ENCODE results near the gene KCNF1. TPM values are rescaled to one million over a fixed set of nuclear protein-coding genes. Genes with fewer than 3 reads are reported as not detected.
A peak's percentile ranks its signal among the peaks of the same experiment; 100 is the strongest.

The KCNF1 gene
- total RNA-seq, 1 experiment from 2014 or later = 0.29 TPM

- DNase-seq = no peak
- Mint-ChIP-seq H3K4me3 (ENCODE audit: unreplicated experiment) (no peak overlapping the region), H3K36me3 (ENCODE audit: insufficient read depth, unreplicated experiment) (no peaks in the 10 kb centered on the region), H3K27ac (ENCODE audit: unreplicated experiment) (no peak overlapping the region), H3K9me3 (ENCODE audit: unreplicated experiment) (no peaks in the 10 kb centered on the region), H3K27me3 (ENCODE audit: insufficient read depth, unreplicated experiment) (no peaks in the 10 kb centered on the region), H3K4me1 (ENCODE audit: low read depth, unreplicated experiment) (peaks cover 18% of the 10 kb centered on the region)
- no peak for TF ChIP-seq CTCF (IDR thresholded peaks at IDR 0.05; ENCODE audit: insufficient read depth in 1 of 2, low read depth in 1 of 2, low read length in 1 of 2, severe bottlenecking in 1 of 2, unreplicated experiment in 1 of 2)
- intact Hi-C loops (cut with micrococcal nuclease; ENCODE audit: unreplicated experiment) = no loop called here
- peaks cover 28% of the 10 kb centered on the region for H3K4me1 ChIP-seq
- H3K36me3 ChIP-seq (ENCODE audit: control insufficient read depth, insufficient read depth, low read length) = no peaks in the 10 kb centered on the region
- H3K27me3 ChIP-seq (replicated peaks; ENCODE audit: control insufficient read depth, insufficient read depth, low read length) = no peaks in the 10 kb centered on the region
- POLR2A ChIA-PET = no interaction called here
- no peaks in the 10 kb centered on the region for H3K9me3 ChIP-seq
- H3K4me3 ChIP-seq (ENCODE audit: low read depth, low read length) = no peak overlapping the region
- BruUV-seq (replicated peaks) = no TSS peak
- CTCF ChIA-PET = no interaction called here
Observed at GRCh38 chr2:10883066-10883465, 28.7 kb upstream of the KCNF1 start.

GRCh38 chr2:10883801-10884478 is 27.8 kb upstream of the KCNF1 start:
- no peak overlapping the region for H3K27ac Mint-ChIP-seq (ENCODE audit: unreplicated experiment)
- no peak for TF ChIP-seq CTCF (IDR thresholded peaks at IDR 0.05; ENCODE audit: insufficient read depth in 1 of 2, low read depth in 1 of 2, low read length in 1 of 2, severe bottlenecking in 1 of 2, unreplicated experiment in 1 of 2)

GRCh38 chr2:10884574-10884975 is 27.2 kb upstream of the KCNF1 start:
- no peak overlapping the region for H3K4me3 Mint-ChIP-seq (ENCODE audit: unreplicated experiment)
- intact Hi-C loops (cut with micrococcal nuclease; ENCODE audit: unreplicated experiment) = no loop called here
- DNase-seq = no peak
- Histone ChIP-seq H3K4me1 (peaks cover 28% of the 10 kb centered on the region), H3K4me3 (ENCODE audit: low read depth, low read length) (no peak overlapping the region; the same call in 1 of the 2 replicates), H3K9me3 (no peaks in the 10 kb centered on the region), H3K36me3 (ENCODE audit: control insufficient read depth, insufficient read depth, low read length) (no peaks in the 10 kb centered on the region), H3K27me3 (replicated peaks; ENCODE audit: control insufficient read depth, insufficient read depth, low read length) (no peaks in the 10 kb centered on the region)
- ChIA-PET POLR2A (no interaction called here), CTCF (interaction anchor here (0.9 kb wide), 1 partner anchor 52 kb away, joined by 5 read pairs; no protein-coding TSS in a partner anchor)
- H3K27ac Mint-ChIP-seq (ENCODE audit: unreplicated experiment) = no peak overlapping the region
- peaks cover 18% of the 10 kb centered on the region for H3K4me1 Mint-ChIP-seq (ENCODE audit: low read depth, unreplicated experiment)
- no peaks in the 10 kb centered on the region for H3K27me3 Mint-ChIP-seq (ENCODE audit: insufficient read depth, unreplicated experiment)
- TF ChIP-seq CTCF (IDR thresholded peaks at IDR 0.05; ENCODE audit: insufficient read depth in 1 of 2, low read depth in 1 of 2, low read length in 1 of 2, severe bottlenecking in 1 of 2, unreplicated experiment in 1 of 2) = no peak
- no peaks in the 10 kb centered on the region for H3K9me3 Mint-ChIP-seq (ENCODE audit: unreplicated experiment)
- H3K36me3 Mint-ChIP-seq (ENCODE audit: insufficient read depth, unreplicated experiment) = no peaks in the 10 kb centered on the region
- BruUV-seq (replicated peaks) = no TSS peak

More at GRCh38 chr2:10883801-10884478, 27.8 kb upstream of the KCNF1 start:
- Mint-ChIP-seq H3K4me3 (ENCODE audit: unreplicated experiment) (peak overlapping the region; percentile 49), H3K27me3 (ENCODE audit: insufficient read depth, unreplicated experiment) (no peaks in the 10 kb centered on the region), H3K36me3 (ENCODE audit: insufficient read depth, unreplicated experiment) (no peaks in the 10 kb centered on the region), H3K9me3 (ENCODE audit: unreplicated experiment) (no peaks in the 10 kb centered on the region), H3K4me1 (ENCODE audit: low read depth, unreplicated experiment) (peaks cover 18% of the 10 kb centered on the region)
- DNase-seq = no peak
- no peaks in the 10 kb centered on the region for H3K27me3 ChIP-seq (replicated peaks; ENCODE audit: control insufficient read depth, insufficient read depth, low read length)
- peaks cover 28% of the 10 kb centered on the region for H3K4me1 ChIP-seq
- no TSS peak for BruUV-seq (replicated peaks)
- intact Hi-C loops (cut with micrococcal nuclease; ENCODE audit: unreplicated experiment) = no loop called here
- H3K9me3 ChIP-seq = no peaks in the 10 kb centered on the region
- CTCF ChIA-PET = interaction anchor here (0.6 to 0.9 kb wide), 3 partner anchors 19 to 52 kb away, joined by 4 to 6 read pairs (median 5); no protein-coding TSS in a partner anchor
- H3K36me3 ChIP-seq (ENCODE audit: control insufficient read depth, insufficient read depth, low read length) = no peaks in the 10 kb centered on the region
- POLR2A ChIA-PET = no interaction called here
- peak overlapping the region; percentile 6; the same call in 1 of the 2 replicates for H3K4me3 ChIP-seq (ENCODE audit: low read depth, low read length)
